CD4-positive, alpha-beta T cell (primary cell): ENCODE results near the gene SEMA6B. TPM values are rescaled to one million over a fixed set of nuclear protein-coding genes. Genes with fewer than 3 reads are reported as not detected.

Experiments used
- ATAC-seq: fragments of 200-7000 bp; cut with Tn5 transposase; one replicate; pipeline ENCODE4 v1.10.0; 2022; ENCODE audit warnings: mild to moderate bottlenecking; ENCODE audit not compliant: poor library complexity
- CTCF ChIA-PET: fragments of 350-600 bp; sonication (Branson Sonifier 250); formaldehyde crosslinking; loops from one replicate; lab custom pipeline; 2021; ENCODE audit warnings: antibody characterized with exemption, inconsistent platforms; lab: Charles Lee
- POLR2A ChIA-PET: fragments of 350-600 bp; sonication (Branson Sonifier 250); formaldehyde crosslinking; loops from one replicate; lab custom pipeline; 2021; ENCODE audit warnings: antibody characterized with exemption, inconsistent platforms; lab: Charles Lee
- DNase-seq, 14 experiments: peaks; one replicate each; pipeline ENCODE4 v3.0.0-alpha.2; 2013 to 2020; ENCODE audit warnings: mixed read lengths in 2 of 14
- H3K27ac ChIP-seq, 2 donors: one replicate each; pipeline versions ENCODE4 v1.5.1 to v1.7.0; 2013; ENCODE audit warnings: low read length in 2 of 2, low read depth in 1 of 2, mild to moderate bottlenecking in 1 of 2
- H3K27me3 ChIP-seq, 2 experiments: 1 replicate in 1 of 2; 2 replicates in 1 of 2; pipeline versions ENCODE4 v1.6.1 to v1.7.0; 2013; ENCODE audit warnings: low read length in 2 of 2, control low read depth in 1 of 2, mild to moderate bottlenecking in 1 of 2, moderate library complexity in 1 of 2; ENCODE audit not compliant: insufficient read depth in 2 of 2, control insufficient read depth in 1 of 2
- H3K36me3 ChIP-seq: one replicate; pipeline ENCODE4 v1.6.1; 2013; ENCODE audit warnings: low read length, control low read depth; ENCODE audit not compliant: insufficient read depth
- H3K4me1 ChIP-seq: one replicate; pipeline ENCODE4 v1.6.1; 2013; ENCODE audit warnings: low read length, control low read depth; ENCODE audit not compliant: insufficient read depth
- H3K4me3 ChIP-seq: one replicate; pipeline ENCODE4 v1.5.1; 2013; ENCODE audit warnings: mild to moderate bottlenecking, low read length, moderate library complexity
- H3K9me3 ChIP-seq, 2 experiments: 1 replicate in 1 of 2; 2 replicates in 1 of 2; pipeline versions ENCODE4 v1.6.1 to v1.7.0; 2013; ENCODE audit warnings: low read length in 2 of 2, mild to moderate bottlenecking in 2 of 2, control low read depth in 1 of 2, moderate library complexity in 1 of 2; ENCODE audit not compliant: control insufficient read depth in 1 of 2, insufficient read depth in 1 of 2
- H3K27ac Mint-ChIP-seq: one replicate; pipeline ENCODE4 v1.8.0; 2020; ENCODE audit warnings: mixed read lengths
- H3K27me3 Mint-ChIP-seq: one replicate; pipeline ENCODE4 v1.8.0; 2021; ENCODE audit warnings: mixed read lengths
- H3K36me3 Mint-ChIP-seq: one replicate; pipeline ENCODE4 v1.8.0; 2021; ENCODE audit warnings: low read depth, mixed read lengths
- H3K4me1 Mint-ChIP-seq: one replicate; pipeline ENCODE4 v1.8.0; 2021; ENCODE audit warnings: low read depth, mixed read lengths
- H3K4me3 Mint-ChIP-seq: one replicate; pipeline ENCODE4 v1.8.0; 2020; ENCODE audit warnings: mild to moderate bottlenecking, mixed read lengths
- H3K9me3 Mint-ChIP-seq: one replicate; pipeline ENCODE4 v1.8.0; 2020; ENCODE audit warnings: mixed read lengths
- CTCF ChIP-seq: fragments of 200-600 bp; IDR thresholded peaks from one replicate; pipeline ENCODE4 v1.8.0; 2022; ENCODE audit warnings: antibody characterized with exemption, mild to moderate bottlenecking
- intact Hi-C, 2 experiments: fragments of 100-400 bp; cut with DNase I in 1 of 2; cut with micrococcal nuclease in 1 of 2; formaldehyde crosslinking; loops; one replicate each; pipeline versions ENCODE4 v1.15.1 to v1.9.0; 2023 to 2025; cut with DNase I, micrococcal nuclease
- total RNA-seq, 174 experiments: library from RNA in 2 of 174; stranded (reverse) in 2 of 174; gene quantifications; one replicate each; pipeline ENCODE4 v1.2.3 and lab custom pipeline; 2021 to 2026

SEMA6B gene
- total RNA-seq, 2 experiments from 2014 or later, result 0.14 to 0.17 TPM

GRCh38 chr19:4511300-4512054 is 48.0 kb downstream of the SEMA6B start:
- TF ChIP-seq CTCF, result no peak
- Histone ChIP-seq H3K36me3 (no peaks in the 10 kb centered on the region), H3K27me3 (no peaks in the 10 kb centered on the region), H3K27ac (no peak overlapping the region), H3K4me3 (no peak overlapping the region), H3K9me3 (peaks cover 0 to 9% of the 10 kb centered on the region in 2 experiments), H3K4me1 (no peaks in the 10 kb centered on the region)
- DNase-seq (peak in 1 of 14 experiments; percentile 31), ATAC-seq (no peak)
- Mint-ChIP-seq H3K4me1 (no peaks in the 10 kb centered on the region), H3K36me3 (peaks cover under 1% of the 10 kb centered on the region), H3K27me3 (no peaks in the 10 kb centered on the region), H3K27ac (no peak overlapping the region), H3K9me3 (no peaks in the 10 kb centered on the region), H3K4me3 (no peak overlapping the region)
- intact Hi-C loops, result no loop called here
- ChIA-PET POLR2A (no interaction called here), CTCF (no interaction called here)

GRCh38 chr19:4510435-4511255 is 48.8 kb downstream of the SEMA6B start:
- H3K36me3 Mint-ChIP-seq, result peaks cover 9% of the 10 kb centered on the region
- POLR2A ChIA-PET, result no interaction called here
- H3K9me3 ChIP-seq, result peaks cover 0 to 14% of the 10 kb centered on the region in 2 experiments
- H3K27me3 Mint-ChIP-seq, result no peaks in the 10 kb centered on the region
- no peak overlapping the region for H3K4me3 Mint-ChIP-seq
- H3K4me1 Mint-ChIP-seq, result no peaks in the 10 kb centered on the region
- no peaks in the 10 kb centered on the region for H3K9me3 Mint-ChIP-seq
- H3K4me3 ChIP-seq, result no peak overlapping the region
- DNase-seq (peak in 1 of 14 experiments; percentile 18), ATAC-seq (peak; percentile 24)
- CTCF ChIA-PET, result no interaction called here
- no peak for TF ChIP-seq CTCF
- H3K4me1 ChIP-seq, result no peaks in the 10 kb centered on the region
- H3K27ac ChIP-seq, result no peak overlapping the region
- intact Hi-C loops, result no loop called here
- no peak overlapping the region for H3K27ac Mint-ChIP-seq
- no peaks in the 10 kb centered on the region for H3K27me3 ChIP-seq
- no peaks in the 10 kb centered on the region for H3K36me3 ChIP-seq

GRCh38 chr19:4508698-4509097 is 50.8 kb downstream of the SEMA6B start:
- intact Hi-C loops, result no loop called here
- no peaks in the 10 kb centered on the region for H3K27me3 Mint-ChIP-seq
- no peak for ATAC-seq
- no peak for DNase-seq
- Histone ChIP-seq H3K4me1 (no peaks in the 10 kb centered on the region), H3K36me3 (peaks cover 6% of the 10 kb centered on the region), H3K27ac (no peak overlapping the region), H3K9me3 (peaks cover 0 to 14% of the 10 kb centered on the region in 2 experiments), H3K4me3 (no peak overlapping the region), H3K27me3 (no peaks in the 10 kb centered on the region)
- no peak for TF ChIP-seq CTCF
- no peaks in the 10 kb centered on the region for H3K4me1 Mint-ChIP-seq
- no peak overlapping the region for H3K4me3 Mint-ChIP-seq
- CTCF ChIA-PET, result no interaction called here
- peaks cover 12% of the 10 kb centered on the region for H3K36me3 Mint-ChIP-seq
- no peaks in the 10 kb centered on the region for H3K9me3 Mint-ChIP-seq
- no peak overlapping the region for H3K27ac Mint-ChIP-seq
- POLR2A ChIA-PET, result no interaction called here
